Sigmoid colon (tissue), 7 donors: Measurements from ENCODE around the gene RELCH. TPM values are rescaled to one million over a fixed set of nuclear protein-coding genes. Genes with fewer than 3 reads are reported as not detected.

ENCODE experiments used
- DNase-seq: peaks from one replicate; pipeline ENCODE4 v3.0.0-alpha.2; 2019
- H3K27ac ChIP-seq, 4 donors: fragments of 200-600 bp; sonication (generic); one replicate each; pipeline ENCODE4 v1.5.1; 2016 to 2019; ENCODE audit warnings: mild to moderate bottlenecking in 1 of 4
- H3K27me3 ChIP-seq, 3 donors: fragments of 200-600 bp; sonication (generic); one replicate each; pipeline ENCODE4 v1.5.1; 2019; ENCODE audit warnings: mild to moderate bottlenecking in 1 of 3
- H3K36me3 ChIP-seq, 4 donors: fragments of 200-600 bp; sonication (generic); one replicate each; pipeline ENCODE4 v1.5.1; 2016 to 2019
- H3K4me1 ChIP-seq, 4 donors: fragments of 200-600 bp; sonication (generic); one replicate each; pipeline ENCODE4 v1.5.1; 2017 to 2019
- H3K4me3 ChIP-seq, 4 donors: fragments of 200-600 bp; sonication (generic); one replicate each; pipeline ENCODE4 v1.5.1; 2017 to 2019; ENCODE audit warnings: mild to moderate bottlenecking in 2 of 4, moderate library complexity in 1 of 4
- H3K9me3 ChIP-seq, 4 donors: fragments of 200-600 bp in 3 of 4; sonication (generic) in 3 of 4; one replicate each; pipeline versions ENCODE4 v1.5.1 to v1.6.1; 2013 to 2019
- EP300 ChIP-seq, 4 donors: sonication (generic); formaldehyde crosslinking; IDR thresholded peaks; one replicate each; pipeline ENCODE4 v1.6.1; 2017; ENCODE audit warnings: antibody characterized with exemption in 4 of 4
- POLR2A ChIP-seq, 2 donors: fragments of 450-650 bp; IDR thresholded peaks; one replicate each; pipeline ENCODE4 v1.6.1; 2016; ENCODE audit warnings: antibody characterized with exemption in 2 of 2, mild to moderate bottlenecking in 2 of 2, moderate library complexity in 2 of 2
- POLR2AphosphoS5 ChIP-seq, 4 donors: sonication (generic); formaldehyde crosslinking; IDR thresholded peaks; one replicate each; pipeline ENCODE4 v1.6.1; 2017; ENCODE audit warnings: antibody characterized with exemption in 4 of 4
- WGBS, 2 donors: extraction: QIAGEN DNeasy Blood & Tissue Kit; methylation state at CpG; one replicate each; pipeline ENCODE4 v1.1.7; 2013; 5-methylcytosine and 5-hydroxymethylcytosine counted together
- intact Hi-C: fragments of 100-400 bp; cut with DNase I; formaldehyde crosslinking; loops from one replicate; pipeline ENCODE4 v1.15.1; 2023
- polyA plus RNA-seq, 3 donors: library from polyadenylated mRNA; stranded (reverse); fragments of 200-250 nt; gene quantifications; one replicate each; pipeline ENCODE4 v1.2.3, GENCODE V29; 2013
- small RNA-seq, 3 donors: library from RNA; depleted of rRNA; stranded (forward); fragments of <200 nt; gene quantifications; one replicate each; pipeline ENCODE3, GENCODE V24; 2016
- total RNA-seq, 4 donors: library from RNA; depleted of rRNA; stranded (reverse); fragments of >200 nt; gene quantifications; one replicate each; pipeline ENCODE4 v1.1.0, GENCODE V29; 2016
- TF ChIP-seq, protein P1 (sequence below), 4 experiments: fragments of 450-650 bp in 3 of 4; fragments of 200-600 bp in 1 of 4; IDR thresholded peaks; one replicate each; pipeline ENCODE4 v1.5.1; 2016 to 2019; ENCODE audit warnings: antibody characterized with exemption in 4 of 4, mild to moderate bottlenecking in 3 of 4, moderate library complexity in 2 of 4
- donor health status: healthy with polysubstance abuse.
- donor health status: Bipolar disorder and iron deficiency.
- donor health status: healthy.

Gene RELCH
- total and polyA plus RNA-seq, 7 donors: 6.6 to 28.8 (median 19.3) TPM

GRCh38 chr18:62353170-62353569 lies 166.1 kb downstream of the RELCH start:
- no peak overlapping the region for H3K27ac ChIP-seq
- TF ChIP-seq EP300 (IDR thresholded peaks at IDR 0.05): no peak
- TF ChIP-seq POLR2A (IDR thresholded peaks at IDR 0.05): no peak
- TF ChIP-seq, protein P1, sequence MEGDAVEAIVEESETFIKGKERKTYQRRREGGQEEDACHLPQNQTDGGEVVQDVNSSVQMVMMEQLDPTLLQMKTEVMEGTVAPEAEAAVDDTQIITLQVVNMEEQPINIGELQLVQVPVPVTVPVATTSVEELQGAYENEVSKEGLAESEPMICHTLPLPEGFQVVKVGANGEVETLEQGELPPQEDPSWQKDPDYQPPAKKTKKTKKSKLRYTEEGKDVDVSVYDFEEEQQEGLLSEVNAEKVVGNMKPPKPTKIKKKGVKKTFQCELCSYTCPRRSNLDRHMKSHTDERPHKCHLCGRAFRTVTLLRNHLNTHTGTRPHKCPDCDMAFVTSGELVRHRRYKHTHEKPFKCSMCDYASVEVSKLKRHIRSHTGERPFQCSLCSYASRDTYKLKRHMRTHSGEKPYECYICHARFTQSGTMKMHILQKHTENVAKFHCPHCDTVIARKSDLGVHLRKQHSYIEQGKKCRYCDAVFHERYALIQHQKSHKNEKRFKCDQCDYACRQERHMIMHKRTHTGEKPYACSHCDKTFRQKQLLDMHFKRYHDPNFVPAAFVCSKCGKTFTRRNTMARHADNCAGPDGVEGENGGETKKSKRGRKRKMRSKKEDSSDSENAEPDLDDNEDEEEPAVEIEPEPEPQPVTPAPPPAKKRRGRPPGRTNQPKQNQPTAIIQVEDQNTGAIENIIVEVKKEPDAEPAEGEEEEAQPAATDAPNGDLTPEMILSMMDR (IDR thresholded peaks at IDR 0.05): no peak
- no peak for TF ChIP-seq POLR2AphosphoS5 (IDR thresholded peaks at IDR 0.05)
- H3K27me3 ChIP-seq: no peaks in the 10 kb centered on the region
- no peak for DNase-seq
- intact Hi-C loops: no loop called here
- no peak overlapping the region for H3K4me3 ChIP-seq
- no peaks in the 10 kb centered on the region for H3K4me1 ChIP-seq
- 83 to 84% methylated on average over 7 of the region's 7 CpGs for WGBS, 2 donors
- no peaks in the 10 kb centered on the region for H3K9me3 ChIP-seq
- no peaks in the 10 kb centered on the region for H3K36me3 ChIP-seq

DNA sequence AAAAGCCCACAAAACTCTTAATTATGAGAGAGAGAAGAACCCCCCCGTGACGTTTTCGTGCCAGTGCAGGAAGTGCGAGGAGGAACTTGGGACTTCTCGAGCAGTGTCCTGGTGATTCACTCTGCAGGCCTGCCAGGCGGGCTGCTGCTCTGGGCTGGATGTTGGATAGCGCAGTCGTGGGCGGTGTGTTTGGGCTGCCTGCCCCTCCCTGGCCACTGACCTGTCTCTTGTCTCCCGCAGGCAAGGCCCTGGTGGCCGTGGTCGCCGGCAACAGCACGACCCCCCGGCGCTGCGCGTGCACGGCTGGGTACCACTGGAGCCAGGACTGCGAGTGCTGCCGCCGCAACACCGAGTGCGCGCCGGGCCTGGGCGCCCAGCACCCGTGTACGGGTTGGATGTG lies 167.1 kb downstream of the RELCH start:
- TF ChIP-seq, protein P1 (IDR thresholded peaks at IDR 0.05): no peak
- TF ChIP-seq EP300 (IDR thresholded peaks at IDR 0.05): no peak
- no peak for TF ChIP-seq POLR2AphosphoS5 (IDR thresholded peaks at IDR 0.05)
- TF ChIP-seq POLR2A (IDR thresholded peaks at IDR 0.05): no peak
- Histone ChIP-seq H3K4me1 (no peaks in the 10 kb centered on the region), H3K4me3 (no peak overlapping the region), H3K27me3 (no peaks in the 10 kb centered on the region), H3K36me3 (no peaks in the 10 kb centered on the region), H3K9me3 (no peaks in the 10 kb centered on the region), H3K27ac (no peak overlapping the region)
- DNase-seq: no peak
- intact Hi-C loops: no loop called here
- WGBS, 2 donors: 93 to 94% methylated on average over 29 of the region's 29 CpGs

DNA sequence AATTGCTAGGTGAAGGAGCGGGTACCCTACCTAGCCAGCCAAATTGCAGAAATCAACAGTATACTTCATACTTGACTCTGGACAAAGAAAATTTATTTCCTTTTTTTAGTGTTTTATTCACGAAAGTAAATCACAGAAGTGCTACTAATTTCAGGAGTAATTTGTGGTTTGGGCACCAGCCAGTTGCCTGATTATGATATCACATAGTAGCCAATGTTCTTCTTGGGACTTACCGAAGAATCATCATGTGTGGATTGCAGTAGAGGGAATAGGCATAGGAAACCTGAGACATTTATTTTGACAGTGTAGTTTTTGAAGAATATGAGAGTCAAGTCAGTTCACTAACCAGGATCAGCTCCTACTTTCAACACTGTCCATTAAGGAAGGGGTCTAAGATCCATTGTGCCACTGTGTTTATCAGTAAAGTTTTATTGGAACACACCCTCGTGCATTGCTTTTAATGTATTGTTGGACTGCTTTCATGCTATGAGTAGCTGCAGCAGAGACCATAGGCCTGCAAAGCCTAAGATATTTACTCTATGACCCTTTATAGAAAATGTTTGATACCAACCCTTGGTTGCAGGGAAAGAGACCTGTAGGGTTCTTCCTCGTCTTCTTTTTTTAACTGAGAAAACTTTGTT lies 170.1 kb downstream of the RELCH start:
- intact Hi-C loops: no loop called here
- DNase-seq: no peak
- WGBS, 2 donors: 25 to 63% methylated on average over 5 of the region's 5 CpGs
- no peaks in the 10 kb centered on the region for H3K27me3 ChIP-seq
- H3K36me3 ChIP-seq: no peaks in the 10 kb centered on the region
- no peak overlapping the region for H3K27ac ChIP-seq
- TF ChIP-seq POLR2A (IDR thresholded peaks at IDR 0.05) (no peak), POLR2AphosphoS5 (IDR thresholded peaks at IDR 0.05) (no peak), EP300 (IDR thresholded peaks at IDR 0.05) (no peak)
- TF ChIP-seq, protein P1 (IDR thresholded peaks at IDR 0.05): no peak
- no peaks in the 10 kb centered on the region for H3K4me1 ChIP-seq
- no peaks in the 10 kb centered on the region for H3K9me3 ChIP-seq
- no peak overlapping the region for H3K4me3 ChIP-seq

Small RNAs within 50 kb of the gene (small RNA-seq; reads per million reads assigned to genes)
- 0 reads per million in 3 donors for gene RF00019

Other genes starting within 250 kb of the RELCH start
- gene PIGN, start 199 bp upstream of the RELCH start, total RNA-seq: 10 to 100 TPM; 18.4 to 23.2 (median 19.8) TPM
- 1 to 10 TPM; 3.0 to 9.0 (median 3.5) TPM for gene PIGN, start 199 bp upstream of the RELCH start, polyA plus RNA-seq
- 1 to 10 TPM; 2.1 to 6.1 (median 4.3) TPM for gene TNFRSF11A, start 138.1 kb downstream of the RELCH start, total RNA-seq
- gene TNFRSF11A, start 138.1 kb downstream of the RELCH start, polyA plus RNA-seq: 10 to 100 TPM in 1 of 3 donors, 1 to 10 TPM in 2; 2.4 to 19.9 (median 2.8) TPM